Activated T-cell treated with anti-CD3 and anti-CD28 coated beads for 1 hour (primary cell): ENCODE measurements around the gene OR5H6.
"Not testable (repeated sequence)": the region's sequence is repeated elsewhere in the genome, so short reads cannot be mapped to it uniquely, and the experiment has no call there.

Experiments
- DNase-seq: peaks from one replicate; pipeline ENCODE4 v3.0.0-alpha.2; 2020; ENCODE audit warnings: low read depth

OR5H6 gene

DNA sequence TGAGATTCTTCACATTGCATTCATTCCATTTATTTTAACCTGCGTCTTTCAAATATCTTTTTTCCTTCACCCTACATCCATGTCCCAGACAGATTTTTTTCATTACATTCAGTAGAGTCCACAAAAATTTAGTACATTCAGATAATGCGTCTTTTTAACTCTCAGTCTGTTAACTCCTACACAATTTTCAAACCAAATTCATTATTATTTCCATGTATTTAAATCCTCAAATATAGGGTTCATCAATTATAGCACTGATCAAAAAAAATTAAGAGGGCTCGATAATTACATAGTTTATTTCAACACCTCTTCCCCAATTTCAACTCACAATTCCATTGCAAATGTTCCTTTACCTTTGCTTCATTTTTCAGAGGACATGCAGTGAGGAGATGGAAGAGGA is at the start of gene OR5H6:
OR5H6 (plus strand) TSS at position 301 of the 400 bp plus-strand sequence; CDS start at position 390, 89 bp downstream.
- no peak for DNase-seq

DNA sequence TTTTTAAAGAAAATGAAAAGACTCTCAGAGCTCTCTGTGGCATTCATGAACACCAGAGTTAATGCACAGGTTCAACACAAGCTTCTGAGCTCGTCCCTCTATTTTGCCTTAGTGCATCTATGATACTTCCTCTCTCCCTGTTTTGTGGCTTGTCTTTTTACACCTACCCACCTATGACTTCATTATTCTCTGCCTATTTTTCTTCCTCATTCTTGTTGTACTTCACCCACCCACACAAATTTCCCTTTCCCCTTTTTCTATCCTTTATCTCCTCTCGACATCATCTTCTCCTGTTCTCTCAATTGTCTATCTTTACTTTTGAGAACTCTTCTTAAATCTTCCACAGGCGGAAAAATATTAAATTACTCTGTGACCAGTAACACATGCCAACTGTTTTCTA is 49.0 kb upstream of the OR5H6 start:
- no peak for DNase-seq

DNA sequence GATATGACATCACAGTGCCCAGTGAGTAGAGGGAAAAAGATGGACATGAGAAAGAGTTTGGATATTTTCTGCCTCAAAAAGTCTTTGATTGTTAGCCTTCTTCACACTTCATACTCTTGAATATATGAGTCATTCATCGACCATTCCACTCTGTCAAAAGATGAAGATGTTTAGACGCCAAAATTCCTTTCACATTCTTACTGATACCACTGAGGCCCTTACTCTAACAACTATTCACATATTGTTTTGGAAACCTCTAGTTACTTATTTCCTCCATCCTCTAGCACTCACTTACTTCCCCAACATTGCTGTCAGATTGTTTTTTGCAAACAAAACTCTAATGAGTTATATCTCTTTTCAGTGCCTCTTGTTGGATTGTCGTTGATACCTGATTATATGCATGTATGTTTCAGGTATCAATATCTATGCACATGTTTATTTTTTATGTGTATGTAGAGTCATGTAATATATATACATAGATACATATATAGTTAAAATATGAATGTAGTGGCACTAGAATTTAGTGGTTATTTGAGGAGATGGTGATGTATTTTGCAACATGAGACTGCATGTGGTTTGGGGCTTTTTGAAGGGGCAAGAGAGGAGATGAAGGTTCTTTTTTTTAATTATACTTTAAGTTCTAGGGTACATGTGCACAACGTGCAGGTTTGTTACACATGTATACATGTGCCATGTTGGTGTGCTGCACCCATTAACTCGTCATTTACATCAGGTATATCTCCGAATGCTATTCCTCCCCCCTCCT is 40.0 kb upstream of the OR5H6 start:
- no peak for DNase-seq

DNA sequence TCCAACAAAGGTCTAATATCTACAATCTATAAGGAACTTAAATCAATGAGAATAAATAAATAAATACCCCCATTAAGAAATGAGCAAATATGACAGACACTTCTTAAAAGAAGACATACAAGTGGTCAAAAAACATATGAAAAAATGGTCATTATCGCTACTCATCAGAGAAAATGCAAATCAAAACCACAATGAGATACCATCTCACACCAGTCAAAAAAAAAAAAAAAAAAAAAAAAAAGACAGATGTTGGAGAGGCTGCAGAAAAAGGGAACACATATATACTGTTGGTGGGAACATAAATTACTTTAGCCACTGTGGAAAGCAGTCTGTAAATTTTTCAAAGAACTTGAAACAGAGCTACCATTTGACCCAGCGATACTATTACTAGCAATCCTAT is 31.6 kb upstream of the OR5H6 start:
- no peak for DNase-seq

DNA sequence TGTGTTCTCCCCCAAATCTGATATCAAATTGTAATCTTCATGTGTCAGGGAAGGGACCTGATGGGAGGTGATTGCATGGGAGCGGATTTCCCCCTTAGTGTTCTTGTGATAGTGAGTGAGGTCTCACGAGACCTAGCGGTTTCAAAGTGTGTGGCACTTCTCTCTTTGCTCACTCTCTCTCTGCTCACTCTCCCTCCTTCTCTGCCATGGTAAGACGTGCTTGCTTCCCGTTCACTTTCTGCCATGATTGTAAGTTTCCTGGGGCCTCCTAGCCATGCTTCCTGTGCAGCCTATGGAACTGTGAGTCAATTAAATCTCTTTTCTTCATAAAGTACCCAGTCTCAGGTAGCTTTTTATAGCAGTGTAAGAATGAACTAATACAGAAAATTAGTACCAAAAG is 30.6 kb upstream of the OR5H6 start:
- DNase-seq: no peak

DNA sequence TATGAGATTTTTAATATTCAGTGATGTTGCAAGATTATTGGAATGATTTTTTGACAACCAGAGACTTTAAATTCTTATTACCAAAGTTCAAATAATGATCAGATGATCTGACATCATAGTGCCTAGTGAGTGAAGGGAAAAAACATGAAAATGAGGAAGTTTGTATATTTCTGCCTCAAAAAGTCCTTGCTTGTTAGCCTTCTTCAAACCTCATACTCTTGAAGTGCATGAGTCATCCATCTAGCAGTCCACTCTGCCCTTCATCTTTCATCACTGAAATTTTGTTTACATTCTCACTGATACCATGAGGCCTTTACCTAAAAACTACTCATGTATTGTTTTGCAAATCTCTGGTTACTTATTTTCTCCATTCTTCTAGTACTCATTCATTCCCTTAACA is 23.9 kb upstream of the OR5H6 start:
- no peak for DNase-seq

DNA sequence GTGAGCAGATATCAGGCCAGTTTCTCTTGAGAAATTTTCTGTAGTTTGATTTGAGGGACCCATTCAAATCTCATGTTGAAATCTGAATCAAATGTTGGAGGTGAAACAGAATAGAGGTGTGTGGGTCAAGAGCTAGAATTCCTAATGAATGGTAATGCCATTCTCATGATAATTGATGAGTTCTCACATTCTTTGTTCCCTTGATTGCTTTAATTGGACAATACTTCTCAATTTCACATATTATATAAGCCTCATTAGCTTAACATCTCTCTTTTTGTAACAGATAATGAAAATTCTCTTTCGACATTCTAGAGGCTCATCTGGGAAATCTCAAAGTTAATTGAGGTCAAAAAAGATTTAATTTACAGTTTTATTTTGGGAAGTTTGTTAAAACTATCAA is 21.9 kb upstream of the OR5H6 start:
- DNase-seq: no peak

DNA sequence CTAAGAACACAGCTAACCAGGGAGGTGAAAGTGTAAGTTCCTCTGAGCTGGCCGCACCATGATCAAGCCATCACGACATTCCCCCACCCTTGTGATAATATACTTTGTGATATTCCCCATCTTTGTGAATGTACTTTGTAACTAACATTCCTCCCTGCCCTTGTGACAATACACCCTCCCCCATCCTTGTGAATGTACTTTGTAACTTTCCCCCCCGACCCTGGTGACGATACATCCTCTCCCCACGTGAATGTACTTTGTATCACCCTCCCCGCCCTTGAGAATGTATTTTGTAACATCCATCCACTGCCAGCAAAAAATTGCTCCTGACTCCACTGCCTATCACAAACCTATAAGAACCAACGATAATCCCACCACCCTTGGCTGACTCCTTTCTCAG is 20.2 kb upstream of the OR5H6 start:
- no peak for DNase-seq

DNA sequence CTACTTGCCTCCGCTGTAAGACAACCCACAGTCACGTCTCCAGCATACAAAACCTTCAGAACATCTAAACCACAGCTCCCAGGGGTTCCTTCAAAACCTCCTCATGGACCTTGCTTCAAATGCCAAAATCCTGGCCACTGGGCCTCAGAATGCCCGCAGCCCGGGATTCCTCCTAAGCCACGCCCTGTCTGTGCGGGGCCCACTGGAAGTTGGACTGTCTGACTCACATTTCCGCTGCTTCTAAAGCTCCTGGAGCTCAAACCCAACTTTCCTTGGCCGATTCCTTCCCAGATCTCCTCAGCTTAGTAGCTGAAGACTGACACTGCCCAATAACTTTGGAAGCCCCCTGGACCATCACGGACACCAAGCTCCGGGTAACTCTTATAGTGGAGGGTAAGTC is 17.9 kb upstream of the OR5H6 start:
- no peak for DNase-seq

DNA sequence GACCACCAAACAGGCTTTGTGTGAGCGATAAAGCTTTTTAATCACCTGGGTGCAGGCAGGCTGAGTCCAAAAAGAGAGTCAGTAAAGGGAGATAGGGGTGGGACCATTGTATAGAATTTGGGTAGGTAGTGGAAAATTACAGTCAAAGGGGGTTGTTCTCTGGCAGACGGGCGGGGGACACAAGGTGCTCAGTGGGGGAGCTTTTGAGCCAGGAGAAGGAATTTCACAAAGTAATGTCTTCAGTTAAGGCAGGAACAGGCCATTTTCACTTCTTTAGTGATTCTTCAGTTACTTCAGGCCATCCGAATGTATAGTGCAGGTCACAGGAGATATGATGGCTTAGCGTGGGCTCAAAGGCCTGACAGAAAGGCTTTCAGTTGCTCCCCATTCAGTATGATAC is 8.0 kb upstream of the OR5H6 start:
- not testable (repeated sequence) for DNase-seq

DNA sequence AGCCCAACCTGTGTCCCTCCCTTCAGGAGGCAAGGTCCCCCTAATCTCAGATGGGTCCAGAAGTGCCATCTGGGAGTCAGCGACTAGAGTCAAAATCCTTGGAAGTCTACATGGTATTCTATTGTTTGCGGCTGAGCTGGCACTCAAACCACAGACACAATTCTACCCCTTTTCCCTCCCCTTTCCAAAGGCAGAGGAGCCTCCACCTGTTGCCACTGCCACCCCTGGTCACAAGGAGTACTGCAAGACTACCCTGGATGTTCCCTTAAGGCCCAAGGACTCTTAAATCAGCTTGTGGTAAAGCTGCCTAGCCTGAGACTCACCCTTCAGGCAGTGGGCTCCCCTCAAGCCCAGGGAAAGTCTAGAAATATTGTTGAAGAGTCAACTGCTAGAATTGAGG is 4.3 kb upstream of the OR5H6 start:
- DNase-seq: no peak

DNA sequence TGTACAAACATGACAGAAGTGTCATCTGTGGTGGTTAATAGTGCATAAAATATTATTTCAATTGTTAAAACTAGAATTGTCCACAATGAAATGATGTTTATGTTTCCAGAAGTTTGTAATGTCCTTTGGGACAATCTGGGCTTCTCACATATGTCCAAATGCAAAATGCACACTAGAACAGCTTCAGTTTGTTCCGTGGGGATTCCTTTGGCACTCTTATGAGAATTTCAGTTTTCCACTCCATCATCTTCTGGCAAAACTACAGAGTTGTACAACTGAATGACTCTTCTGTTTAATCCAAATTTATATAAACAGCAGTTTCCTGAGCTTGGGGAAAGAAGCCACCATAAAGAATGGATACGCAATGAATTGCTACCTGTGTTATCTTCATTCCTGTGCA is 2.0 kb upstream of the OR5H6 start:
- no peak for DNase-seq

DNA sequence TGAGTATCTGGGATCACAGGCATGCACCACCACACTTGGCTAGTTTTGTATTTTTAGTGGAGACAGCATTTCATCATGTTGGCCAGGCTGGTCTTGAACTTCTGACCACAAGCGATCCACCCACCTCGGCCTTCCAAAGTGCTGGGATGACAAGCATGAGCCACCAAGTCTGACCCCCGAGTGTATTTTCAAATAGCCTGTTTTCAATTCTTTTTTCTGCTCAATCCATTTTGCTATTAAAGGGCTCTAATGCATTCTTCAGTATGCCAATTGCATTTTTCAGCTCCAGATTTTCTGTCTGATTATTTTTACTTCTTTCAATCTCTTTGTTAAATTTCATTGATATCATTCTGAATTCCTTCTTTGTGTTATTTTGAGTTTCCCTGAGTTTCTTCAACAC is 5.8 kb downstream of the OR5H6 start:
- no peak for DNase-seq

DNA sequence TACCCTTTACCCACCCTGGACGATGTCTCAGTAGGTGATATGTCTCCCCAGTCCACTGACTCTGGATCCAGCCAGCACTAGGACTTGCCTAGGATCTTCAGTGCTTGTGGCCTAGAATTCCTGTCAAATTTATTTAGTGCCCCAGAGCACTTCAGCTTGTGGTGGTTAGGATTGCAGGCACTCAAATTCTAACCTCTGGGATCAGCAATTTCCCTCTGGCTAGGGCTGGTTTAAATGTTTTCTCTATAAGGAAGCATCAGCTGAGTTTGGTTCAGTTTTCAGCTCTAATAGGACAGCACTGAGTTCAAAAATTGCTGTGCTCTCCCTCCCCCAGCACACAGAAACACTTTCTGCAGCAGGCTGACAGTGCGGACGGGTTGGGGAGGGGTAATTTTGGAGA is 8.1 kb downstream of the OR5H6 start:
- DNase-seq: no peak

DNA sequence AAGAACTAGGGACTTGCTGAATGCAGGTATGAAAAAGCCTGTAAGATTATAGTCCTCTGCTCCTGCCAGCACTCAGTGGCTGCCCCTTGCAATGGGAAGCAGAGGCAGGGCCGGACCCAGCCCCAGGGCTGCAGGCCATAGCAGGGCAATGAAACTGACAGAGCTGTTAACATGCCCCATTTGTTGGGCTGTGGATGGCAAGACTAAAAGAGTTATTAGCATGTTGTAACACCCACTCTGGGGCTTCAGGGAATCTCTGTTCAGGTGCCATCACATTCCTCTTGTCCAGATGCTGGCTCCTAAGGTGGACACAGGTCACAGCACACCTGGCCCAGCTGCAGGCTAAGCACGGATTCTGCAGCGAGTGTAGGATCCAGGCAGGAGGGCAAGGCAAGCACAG is 10.9 kb downstream of the OR5H6 start:
- no peak for DNase-seq

DNA sequence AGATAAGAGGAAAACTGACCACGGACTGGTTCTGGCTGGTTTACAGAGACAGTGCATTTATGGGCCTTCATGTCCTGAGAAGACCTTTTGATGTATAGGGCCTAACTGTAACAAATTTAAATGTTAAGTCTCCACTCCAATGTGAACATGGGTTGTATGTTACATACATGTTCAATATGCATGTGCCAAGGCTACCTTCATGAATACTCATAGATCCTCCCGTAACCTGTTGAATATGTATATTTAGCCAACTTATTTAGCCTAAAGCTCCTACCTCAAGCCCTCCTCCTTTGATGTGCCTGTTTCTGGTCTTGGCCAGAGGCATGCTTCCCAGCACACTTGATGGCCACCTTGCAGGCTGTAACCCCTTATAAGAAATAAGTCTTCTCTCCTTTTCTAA is 18.2 kb downstream of the OR5H6 start, which contains the start of gene OR5H2:
OR5H2 (plus strand) TSS at position 301 of the 400 bp plus-strand sequence. CDS start 398 bp downstream, outside the sequence.
- no peak for DNase-seq

DNA sequence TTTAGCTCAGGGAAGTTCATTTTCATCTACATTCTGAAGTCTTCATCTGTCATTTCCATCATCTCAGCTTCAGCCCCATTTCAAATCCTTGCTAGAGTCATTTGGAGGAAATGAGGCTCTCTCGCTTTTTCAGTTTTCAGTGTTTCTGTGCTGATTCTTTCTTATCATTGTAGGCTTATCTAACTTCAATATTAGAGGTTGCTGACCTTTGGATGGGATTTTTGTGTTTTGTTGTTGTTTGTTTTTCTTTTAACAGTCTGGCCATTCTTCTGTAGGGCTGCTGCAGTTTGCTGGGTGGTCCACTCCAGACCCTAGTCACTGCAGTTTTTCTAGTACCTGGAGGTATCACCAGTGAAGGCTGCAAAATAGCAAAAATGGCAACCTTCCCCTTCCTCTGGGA is 26.9 kb downstream of the OR5H6 start:
- DNase-seq: no peak

DNA sequence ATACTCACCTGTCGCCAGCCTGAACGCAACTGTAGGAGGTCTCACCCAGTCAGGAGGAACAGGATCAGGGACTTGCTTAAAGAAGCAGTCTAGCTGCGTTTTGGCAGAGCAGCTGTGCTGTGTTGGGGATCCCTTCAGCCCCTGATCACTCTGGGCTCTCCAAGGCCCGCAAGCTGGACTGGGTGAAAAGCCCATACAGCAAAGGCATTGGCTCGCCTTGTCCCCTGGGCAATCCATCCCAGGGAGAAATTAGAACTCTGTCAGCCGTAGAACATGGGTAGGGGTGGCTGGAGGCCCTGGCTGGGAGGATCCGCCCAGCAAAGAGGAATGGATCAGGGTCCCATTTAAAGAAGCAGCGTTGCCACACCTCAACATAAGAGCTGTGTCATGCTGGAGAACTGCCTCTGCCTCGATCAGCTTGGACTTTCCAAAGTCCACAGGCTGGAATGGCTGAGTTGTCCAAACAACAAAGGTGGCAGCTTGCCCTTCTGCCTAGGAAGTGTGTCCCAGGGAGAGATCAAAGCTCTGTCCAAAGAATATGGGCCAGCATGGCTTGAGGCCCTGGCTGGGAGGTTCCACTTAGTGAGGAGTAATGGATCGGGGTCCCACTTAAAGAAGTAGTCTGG is 27.4 kb downstream of the OR5H6 start:
- DNase-seq: no peak
